ENCODE data around the gene CCDC169. TPM values are rescaled to one million over a fixed set of nuclear protein-coding genes. Genes with fewer than 3 reads are reported as not detected.

Gene CCDC169
- polyA plus RNA-seq, 1 donor from 2014 or later: 6.9 TPM

DNA sequence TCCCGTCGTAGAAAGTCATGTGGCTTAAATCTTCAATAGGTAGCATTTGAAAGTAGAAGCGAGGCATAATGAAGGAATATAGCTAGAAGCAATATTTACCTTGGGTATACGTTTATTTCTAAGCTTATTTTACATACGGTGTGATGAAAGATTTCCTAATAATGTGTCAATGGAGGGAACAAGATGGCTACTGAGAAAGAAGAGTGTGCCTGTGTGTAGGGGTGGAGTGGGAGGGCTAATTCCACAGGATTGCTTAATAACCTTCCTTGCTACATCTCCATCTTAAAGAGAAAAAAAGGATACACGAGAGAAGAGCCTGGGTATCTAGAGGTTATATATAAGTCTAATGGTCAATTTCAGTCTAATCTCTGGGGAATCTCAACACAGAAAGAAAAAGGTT lies 46.6 kb upstream of the CCDC169 start:
- H3K27ac ChIP-seq (ENCODE audit: low read length): no peak overlapping the region
- H3F3A ChIP-seq (ENCODE audit: insufficient read depth, low read length, poor library complexity, severe bottlenecking): no peaks in the 10 kb centered on the region
- H3K27me3 ChIP-seq (ENCODE audit: insufficient read depth, low read depth, low read length): no peaks in the 10 kb centered on the region
- no peaks in the 10 kb centered on the region for H4K20me1 ChIP-seq (ENCODE audit: insufficient read depth)
- peaks cover 49% of the 10 kb centered on the region for H3K79me2 ChIP-seq (replicated peaks; ENCODE audit: insufficient read depth, low read length)
- H3K4me3 ChIP-seq (ENCODE audit: low read length): peak overlapping the region; percentile 83
- H2AFZ ChIP-seq (ENCODE audit: low read depth, low read length): no peak overlapping the region
- TF ChIP-seq TAF1 (IDR thresholded peaks at IDR 0.05; ENCODE audit: low read depth) (no peak), SMC3 (conservative IDR thresholded peaks at IDR 0.05; ENCODE audit: poor library complexity) (no peak), POLR2AphosphoS5 (IDR thresholded peaks at IDR 0.05) (no peak), RAD21 (conservative IDR thresholded peaks at IDR 0.05) (no peak), EP300 (conservative IDR thresholded peaks at IDR 0.05; ENCODE audit: poor library complexity, severe bottlenecking) (no peak), MXI1 (conservative IDR thresholded peaks at IDR 0.05; ENCODE audit: poor library complexity, severe bottlenecking) (no peak), EZH2 (IDR thresholded peaks at IDR 0.05; ENCODE audit: borderline replicate concordance, insufficient read depth, low read length, poor library complexity, severe bottlenecking) (no peak)
- TF ChIP-seq, protein P1, sequence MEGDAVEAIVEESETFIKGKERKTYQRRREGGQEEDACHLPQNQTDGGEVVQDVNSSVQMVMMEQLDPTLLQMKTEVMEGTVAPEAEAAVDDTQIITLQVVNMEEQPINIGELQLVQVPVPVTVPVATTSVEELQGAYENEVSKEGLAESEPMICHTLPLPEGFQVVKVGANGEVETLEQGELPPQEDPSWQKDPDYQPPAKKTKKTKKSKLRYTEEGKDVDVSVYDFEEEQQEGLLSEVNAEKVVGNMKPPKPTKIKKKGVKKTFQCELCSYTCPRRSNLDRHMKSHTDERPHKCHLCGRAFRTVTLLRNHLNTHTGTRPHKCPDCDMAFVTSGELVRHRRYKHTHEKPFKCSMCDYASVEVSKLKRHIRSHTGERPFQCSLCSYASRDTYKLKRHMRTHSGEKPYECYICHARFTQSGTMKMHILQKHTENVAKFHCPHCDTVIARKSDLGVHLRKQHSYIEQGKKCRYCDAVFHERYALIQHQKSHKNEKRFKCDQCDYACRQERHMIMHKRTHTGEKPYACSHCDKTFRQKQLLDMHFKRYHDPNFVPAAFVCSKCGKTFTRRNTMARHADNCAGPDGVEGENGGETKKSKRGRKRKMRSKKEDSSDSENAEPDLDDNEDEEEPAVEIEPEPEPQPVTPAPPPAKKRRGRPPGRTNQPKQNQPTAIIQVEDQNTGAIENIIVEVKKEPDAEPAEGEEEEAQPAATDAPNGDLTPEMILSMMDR (IDR thresholded peaks at IDR 0.05; ENCODE audit: poor library complexity, severe bottlenecking): no peak
- TF ChIP-seq, protein P2, sequence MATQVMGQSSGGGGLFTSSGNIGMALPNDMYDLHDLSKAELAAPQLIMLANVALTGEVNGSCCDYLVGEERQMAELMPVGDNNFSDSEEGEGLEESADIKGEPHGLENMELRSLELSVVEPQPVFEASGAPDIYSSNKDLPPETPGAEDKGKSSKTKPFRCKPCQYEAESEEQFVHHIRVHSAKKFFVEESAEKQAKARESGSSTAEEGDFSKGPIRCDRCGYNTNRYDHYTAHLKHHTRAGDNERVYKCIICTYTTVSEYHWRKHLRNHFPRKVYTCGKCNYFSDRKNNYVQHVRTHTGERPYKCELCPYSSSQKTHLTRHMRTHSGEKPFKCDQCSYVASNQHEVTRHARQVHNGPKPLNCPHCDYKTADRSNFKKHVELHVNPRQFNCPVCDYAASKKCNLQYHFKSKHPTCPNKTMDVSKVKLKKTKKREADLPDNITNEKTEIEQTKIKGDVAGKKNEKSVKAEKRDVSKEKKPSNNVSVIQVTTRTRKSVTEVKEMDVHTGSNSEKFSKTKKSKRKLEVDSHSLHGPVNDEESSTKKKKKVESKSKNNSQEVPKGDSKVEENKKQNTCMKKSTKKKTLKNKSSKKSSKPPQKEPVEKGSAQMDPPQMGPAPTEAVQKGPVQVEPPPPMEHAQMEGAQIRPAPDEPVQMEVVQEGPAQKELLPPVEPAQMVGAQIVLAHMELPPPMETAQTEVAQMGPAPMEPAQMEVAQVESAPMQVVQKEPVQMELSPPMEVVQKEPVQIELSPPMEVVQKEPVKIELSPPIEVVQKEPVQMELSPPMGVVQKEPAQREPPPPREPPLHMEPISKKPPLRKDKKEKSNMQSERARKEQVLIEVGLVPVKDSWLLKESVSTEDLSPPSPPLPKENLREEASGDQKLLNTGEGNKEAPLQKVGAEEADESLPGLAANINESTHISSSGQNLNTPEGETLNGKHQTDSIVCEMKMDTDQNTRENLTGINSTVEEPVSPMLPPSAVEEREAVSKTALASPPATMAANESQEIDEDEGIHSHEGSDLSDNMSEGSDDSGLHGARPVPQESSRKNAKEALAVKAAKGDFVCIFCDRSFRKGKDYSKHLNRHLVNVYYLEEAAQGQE (IDR thresholded peaks at IDR 0.05; ENCODE audit: borderline replicate concordance): no peak
- H3K36me3 ChIP-seq (ENCODE audit: insufficient read depth, low read length): no peaks in the 10 kb centered on the region
- H3K4me2 ChIP-seq (ENCODE audit: low read length): peak overlapping the region; percentile 83
- no peaks in the 10 kb centered on the region for H3K9me2 ChIP-seq (ENCODE audit: insufficient read depth, low read length)
- H3K9ac ChIP-seq (ENCODE audit: low read length): peak overlapping the region; percentile 2
- no peaks in the 10 kb centered on the region for H3K9me3 ChIP-seq (ENCODE audit: low read length)

- TF ChIP-seq EP300 (conservative IDR thresholded peaks at IDR 0.05; ENCODE audit: poor library complexity, severe bottlenecking) (no peak), POLR2AphosphoS5 (IDR thresholded peaks at IDR 0.05) (no peak), SMC3 (conservative IDR thresholded peaks at IDR 0.05; ENCODE audit: poor library complexity) (no peak), MXI1 (conservative IDR thresholded peaks at IDR 0.05; ENCODE audit: poor library complexity, severe bottlenecking) (no peak), RAD21 (conservative IDR thresholded peaks at IDR 0.05) (no peak), TAF1 (IDR thresholded peaks at IDR 0.05; ENCODE audit: low read depth) (no peak), EZH2 (IDR thresholded peaks at IDR 0.05; ENCODE audit: borderline replicate concordance, insufficient read depth, low read length, poor library complexity, severe bottlenecking) (no peak)
- TF ChIP-seq, protein P1 (IDR thresholded peaks at IDR 0.05; ENCODE audit: poor library complexity, severe bottlenecking): no peak
- TF ChIP-seq, protein P2 (IDR thresholded peaks at IDR 0.05; ENCODE audit: borderline replicate concordance): no peak
- H3K4me2 ChIP-seq (ENCODE audit: low read length): peak overlapping the region; percentile 83
Measured at GRCh38 chr13:36343766-36344165, 46.2 kb upstream of the CCDC169 start.

More at GRCh38 chr13:36343766-36344165, 46.2 kb upstream of the CCDC169 start:
- Histone ChIP-seq H3K9me3 (ENCODE audit: low read length) (no peaks in the 10 kb centered on the region), H3K79me2 (replicated peaks; ENCODE audit: insufficient read depth, low read length) (peaks cover 53% of the 10 kb centered on the region), H3K36me3 (ENCODE audit: insufficient read depth, low read length) (no peaks in the 10 kb centered on the region), H4K20me1 (ENCODE audit: insufficient read depth) (no peaks in the 10 kb centered on the region), H3F3A (ENCODE audit: insufficient read depth, low read length, poor library complexity, severe bottlenecking) (no peaks in the 10 kb centered on the region), H3K9me2 (ENCODE audit: insufficient read depth, low read length) (no peaks in the 10 kb centered on the region), H3K9ac (ENCODE audit: low read length) (peak overlapping the region; percentile 2), H3K4me3 (ENCODE audit: low read length) (peak overlapping the region; percentile 83), H3K27me3 (ENCODE audit: insufficient read depth, low read depth, low read length) (no peaks in the 10 kb centered on the region), H3K27ac (ENCODE audit: low read length) (no peak overlapping the region), H2AFZ (ENCODE audit: low read depth, low read length) (no peak overlapping the region)

Measured in neural cell (in vitro differentiated cells).